ENCODE results near the gene UBTF. TPM values are rescaled to one million over a fixed set of nuclear protein-coding genes. Genes with fewer than 3 reads are reported as not detected.
A peak's percentile ranks its signal among the peaks of the same experiment; 100 is the strongest.

UBTF gene
- total and polyA plus RNA-seq, 2 of the 8 experiments (the other 6 are each of a cell fraction or from before 2014, with no cell fraction given): 14.7 to 106 TPM

GRCh38 chr17:44267165-44267455 lies 47.6 kb upstream of the UBTF start:
- Histone ChIP-seq H2BK20ac (ENCODE audit: low read length) (no peak overlapping the region), H4K5ac (ENCODE audit: insufficient read length, low read depth, low read length) (no peak overlapping the region), H3K4me1 (replicated peaks in 1 of 4; ENCODE audit: control insufficient read depth in 3 of 4, insufficient read depth in 4 of 4, low read length in 3 of 4) (no peaks in the 10 kb centered on the region), H3K27ac (ENCODE audit: low read depth, low read length) (no peak overlapping the region), H3K23me2 (ENCODE audit: low read depth, low read length) (no peaks in the 10 kb centered on the region), H3K14ac (ENCODE audit: insufficient read length) (no peak overlapping the region), H3K9me3 (ENCODE audit: insufficient read depth in 2 of 2, low read depth in 1 of 2, low read length in 1 of 2) (no peaks in the 10 kb centered on the region), H2AK5ac (ENCODE audit: low read depth, low read length) (no peak overlapping the region; the same call in 1 of the 2 replicates), H2BK120ac (replicated peaks; ENCODE audit: low read depth, low read length) (no peak overlapping the region), H3K18ac (ENCODE audit: extremely low read depth, low read length) (no peak overlapping the region), H3K4me3 (ENCODE audit: extremely low read depth in 1 of 4, insufficient read depth in 2 of 4, low read depth in 3 of 4, low read length in 4 of 4) (no peak overlapping the region), H2BK5ac (ENCODE audit: low read depth, low read length) (no peak overlapping the region), H3K79me1 (ENCODE audit: low read depth, low read length) (no peaks in the 10 kb centered on the region), H4K8ac (ENCODE audit: extremely low read depth, insufficient read depth, low read length) (no peak overlapping the region), H3K23ac (ENCODE audit: insufficient read length) (no peak overlapping the region), H3K56ac (replicated peaks; ENCODE audit: insufficient read length, low read depth, low read length) (no peak overlapping the region), H2AFZ (ENCODE audit: low read length) (no peak overlapping the region), H3K4me2 (ENCODE audit: insufficient read depth in 1 of 2, low read depth in 2 of 2, low read length in 2 of 2) (no peak overlapping the region), H4K91ac (replicated peaks; ENCODE audit: insufficient read length, low read length) (no peak overlapping the region), H3K27me3 (replicated peaks in 1 of 4; ENCODE audit: control insufficient read depth in 3 of 4, extremely low read depth in 1 of 4, insufficient read depth in 3 of 4, low read length in 3 of 4) (no peaks in the 10 kb centered on the region), H3K9ac (replicated peaks in 1 of 4; ENCODE audit: extremely low read depth in 1 of 4, low read depth in 3 of 4, low read length in 3 of 4) (no peak overlapping the region), H3K4ac (replicated peaks; ENCODE audit: insufficient read length, low read depth, low read length) (no peak overlapping the region), H3K36me3 (ENCODE audit: control insufficient read depth in 2 of 4, insufficient read depth in 4 of 4, low read length in 3 of 4) (no peaks in the 10 kb centered on the region), H2BK12ac (ENCODE audit: low read depth, low read length) (no peak overlapping the region), H4K20me1 (replicated peaks in 1 of 2; ENCODE audit: control insufficient read depth in 1 of 2, insufficient read depth in 2 of 2, low read length in 2 of 2) (no peaks in the 10 kb centered on the region), H2BK15ac (ENCODE audit: low read length) (no peak overlapping the region), H3K79me2 (ENCODE audit: control insufficient read depth in 1 of 2, insufficient read depth in 2 of 2, low read length in 2 of 2) (no peaks in the 10 kb centered on the region)
- ChIA-PET CTCF (ENCODE audit: partially characterized antibody) (interaction anchor here (1.0 to 1.5 kb wide), 5 partner anchors 11 to 87 kb away, joined by 3 to 4 read pairs (median 4); no protein-coding TSS in a partner anchor), POLR2A (ENCODE audit: partially characterized antibody) (interaction anchor here (0.7 to 1.9 kb wide), 3 partner anchors 14 to 50 kb away, joined by 3 to 4 read pairs (median 3); no protein-coding TSS in a partner anchor)
- TF ChIP-seq, protein P1, sequence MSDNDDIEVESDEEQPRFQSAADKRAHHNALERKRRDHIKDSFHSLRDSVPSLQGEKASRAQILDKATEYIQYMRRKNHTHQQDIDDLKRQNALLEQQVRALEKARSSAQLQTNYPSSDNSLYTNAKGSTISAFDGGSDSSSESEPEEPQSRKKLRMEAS (IDR thresholded peaks at IDR 0.05): no peak
- peak; percentile 75; the same call in 1 of the 2 replicates for TF ChIP-seq KDM1A (IDR thresholded peaks at IDR 0.05; ENCODE audit: borderline replicate concordance, low read length)
- DNase-seq (ENCODE audit: low read depth in 1 of 2, low spot score in 2 of 2): no peak
- no peak for FAIRE-seq
- 88% methylated on average over 5 of the region's 5 CpGs; no CpG with 5 or more reads in 1 of the 2 experiments for WGBS, 2 experiments (ENCODE audit: extremely low coverage in 1 of 2, insufficient coverage in 1 of 2, insufficient read length in 1 of 2, insufficient replicate concordance in 2 of 2, low coverage in 1 of 2, low lambda C conversion rate in 2 of 2, missing lambda C conversion rate in 1 of 2)
